Urothelium cell line (cell line): ENCODE results near the gene DPF3.

Experiments used
- DNase-seq: peaks from one replicate; pipeline ENCODE4 v3.0.0; 2011; ENCODE audit warnings: low spot score, mixed read lengths
- FAIRE-seq: peaks from 2 replicates; lab custom pipeline; 2011; peaks lifted over from hg19 to GRCh38; lab: Jason Lieb, UNC

DPF3 gene

DNA sequence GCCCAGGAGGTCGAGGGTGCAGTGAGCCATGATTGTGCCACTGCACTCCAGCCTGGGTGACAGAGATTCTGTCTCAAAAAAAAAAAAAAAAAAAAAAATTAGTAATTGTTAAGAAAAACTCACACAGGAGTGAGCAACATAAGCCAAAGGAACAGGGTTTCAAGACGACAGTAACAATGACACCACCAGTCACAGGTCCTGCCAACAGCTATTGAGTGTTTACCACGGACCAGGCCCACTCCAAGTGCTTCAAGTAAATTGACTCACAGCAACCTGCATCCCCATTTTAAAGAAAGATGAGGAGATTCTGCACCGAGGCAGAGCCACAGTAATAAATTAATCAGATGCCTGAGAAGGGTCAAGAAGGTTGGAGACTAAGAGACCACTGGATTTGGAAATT lies 194.5 kb downstream of the DPF3 start:
- DNase-seq (no peak), FAIRE-seq (no peak)

DNA sequence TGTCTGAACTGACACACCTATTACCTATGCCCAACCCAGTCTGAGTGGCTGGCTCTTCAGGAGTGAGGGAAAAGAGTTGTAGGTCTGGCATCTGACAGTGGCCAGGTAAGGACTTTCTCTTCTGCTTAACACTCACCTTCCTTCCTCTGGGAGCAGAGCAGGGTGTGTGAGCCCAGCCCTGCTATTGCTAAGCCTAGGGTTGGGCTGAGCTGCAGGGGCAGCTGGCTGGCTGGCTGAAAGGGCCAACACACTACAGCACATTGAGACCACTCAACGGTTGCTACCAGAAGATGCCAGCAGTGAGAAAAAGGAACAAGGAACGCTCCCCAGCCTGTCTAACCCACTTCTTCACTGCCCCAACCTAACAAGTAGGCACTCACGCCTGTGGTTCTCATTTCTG lies 201.2 kb downstream of the DPF3 start:
- peak; percentile 94 for FAIRE-seq
- DNase-seq = no peak

DNA sequence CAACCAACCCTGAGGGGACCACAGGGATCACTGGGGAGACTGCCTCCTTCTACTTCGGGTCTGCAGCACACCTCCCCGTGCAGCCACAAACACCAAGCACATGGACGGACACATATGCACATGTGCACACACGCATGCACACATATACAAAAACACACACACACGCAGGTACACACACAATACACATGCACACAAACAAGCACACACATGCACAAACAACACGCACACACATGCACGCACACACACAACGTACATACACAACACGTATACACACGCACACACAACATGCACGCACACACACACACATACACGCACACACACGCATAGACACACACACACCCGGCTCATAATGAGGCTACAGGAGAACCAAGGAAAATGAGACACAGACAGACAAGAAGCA lies 203.6 kb downstream of the DPF3 start:
- peak; percentile 100 for FAIRE-seq
- no peak for DNase-seq

DNA sequence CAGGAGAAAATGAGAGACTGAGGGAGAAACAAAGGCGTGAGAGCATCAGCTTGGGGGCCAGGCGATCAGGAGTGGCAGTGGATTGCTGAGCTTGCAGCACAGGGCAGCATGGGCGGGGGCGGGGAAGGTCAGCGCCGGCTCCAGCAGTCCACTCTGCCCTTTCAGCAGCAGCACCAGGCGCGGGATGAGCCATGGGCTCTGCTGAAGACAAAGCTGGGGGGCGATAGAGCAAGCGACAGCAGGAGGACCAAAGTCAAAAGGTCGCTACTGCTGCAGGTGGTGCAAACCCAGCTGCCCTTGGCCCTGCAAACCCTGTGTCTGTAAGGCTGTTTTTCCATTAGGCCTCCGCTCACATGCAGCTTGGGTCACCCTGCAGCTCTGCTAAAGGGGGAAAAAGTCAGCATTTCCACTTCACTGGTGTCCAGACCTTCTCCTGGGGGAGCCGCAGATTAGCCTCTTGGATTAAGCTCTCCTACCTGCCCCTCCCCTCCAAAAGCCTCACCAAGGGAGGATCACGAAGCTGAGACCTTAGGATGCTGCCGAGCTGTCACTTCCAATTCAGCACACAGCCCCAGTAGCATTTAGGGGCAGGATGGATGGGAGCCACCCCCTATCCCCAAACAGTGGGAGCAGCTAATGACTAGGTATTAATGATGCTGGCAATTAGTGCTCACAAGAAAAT lies 204.8 kb downstream of the DPF3 start:
- FAIRE-seq (no peak), DNase-seq (no peak)

DNA sequence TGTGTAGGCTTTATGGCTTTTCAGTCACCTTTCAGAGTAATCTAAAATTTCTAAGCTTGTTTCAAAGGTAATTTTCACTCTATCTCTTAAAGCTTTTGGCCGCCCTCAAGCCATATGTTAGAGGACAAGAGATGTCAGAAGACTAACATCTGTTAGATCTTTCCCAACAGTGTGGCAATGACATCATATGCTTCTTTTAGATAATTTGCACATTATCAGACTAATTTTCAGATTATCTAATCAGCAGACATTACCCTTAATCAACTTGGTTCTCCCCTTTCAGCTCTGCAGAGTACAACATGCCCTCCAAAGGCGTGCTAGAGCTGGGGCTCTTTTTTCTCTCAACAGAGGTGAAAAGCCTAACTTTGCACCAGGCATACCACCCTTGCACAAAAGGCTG lies 207.1 kb downstream of the DPF3 start:
- DNase-seq (no peak), FAIRE-seq (no peak)

DNA sequence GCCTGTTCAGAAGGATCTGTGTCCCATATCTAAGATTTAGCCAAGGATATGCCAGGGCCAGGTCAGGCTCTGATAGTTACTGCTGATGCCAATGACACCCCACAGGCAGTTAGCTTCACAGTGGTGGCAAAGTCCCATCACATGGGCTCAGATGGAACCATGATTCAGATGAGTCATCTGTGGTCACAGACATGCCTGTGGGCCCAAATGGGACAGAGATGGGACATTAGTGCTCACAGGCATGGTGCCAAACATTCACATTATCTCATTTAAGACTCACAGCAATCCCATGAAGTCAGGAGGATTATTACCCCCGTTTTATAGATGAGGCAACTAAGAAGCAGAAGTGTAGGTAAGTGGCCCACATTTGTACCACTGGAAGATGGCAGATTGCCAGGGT lies 207.8 kb downstream of the DPF3 start:
- FAIRE-seq = peak; percentile 80
- DNase-seq = no peak

DNA sequence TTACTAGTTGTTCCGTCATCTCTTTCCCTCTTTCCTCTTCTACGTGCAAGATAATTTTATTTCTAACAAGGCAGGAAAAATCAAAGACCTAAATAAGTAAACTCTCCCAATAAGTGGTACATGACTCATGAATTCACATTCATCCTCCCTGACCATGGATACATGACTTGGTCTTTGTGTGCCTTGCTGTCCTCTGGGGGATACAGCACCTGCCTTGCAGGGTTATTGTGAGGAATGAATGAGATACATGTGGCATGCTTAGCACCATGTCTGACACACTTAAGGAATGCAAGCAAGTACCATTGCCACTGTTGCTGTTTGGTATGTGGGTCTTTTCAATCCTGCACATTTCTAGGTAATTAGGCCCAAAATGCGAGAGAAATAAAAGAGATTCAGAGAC lies 208.4 kb downstream of the DPF3 start:
- DNase-seq = no peak
- FAIRE-seq = peak; percentile 96

DNA sequence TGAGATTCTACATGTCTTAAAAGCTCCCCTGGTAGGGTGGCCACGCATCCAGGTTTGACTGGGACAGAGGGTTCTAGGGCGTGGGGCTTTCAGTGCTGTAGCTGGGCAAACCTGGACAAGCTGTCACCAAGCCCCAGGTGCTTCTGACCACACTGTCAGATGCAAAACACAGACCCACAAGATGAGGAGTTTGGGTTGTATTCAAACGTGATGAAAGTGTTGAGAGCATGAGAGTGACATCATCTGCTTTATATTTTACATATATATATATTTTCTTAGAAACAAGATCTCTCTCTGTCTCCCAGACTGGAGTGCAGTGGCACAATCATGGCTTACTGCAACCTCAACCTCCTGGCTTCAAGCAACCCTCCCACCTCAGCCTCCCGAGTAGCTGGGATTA lies 210.1 kb downstream of the DPF3 start:
- DNase-seq = no peak
- no peak for FAIRE-seq

DNA sequence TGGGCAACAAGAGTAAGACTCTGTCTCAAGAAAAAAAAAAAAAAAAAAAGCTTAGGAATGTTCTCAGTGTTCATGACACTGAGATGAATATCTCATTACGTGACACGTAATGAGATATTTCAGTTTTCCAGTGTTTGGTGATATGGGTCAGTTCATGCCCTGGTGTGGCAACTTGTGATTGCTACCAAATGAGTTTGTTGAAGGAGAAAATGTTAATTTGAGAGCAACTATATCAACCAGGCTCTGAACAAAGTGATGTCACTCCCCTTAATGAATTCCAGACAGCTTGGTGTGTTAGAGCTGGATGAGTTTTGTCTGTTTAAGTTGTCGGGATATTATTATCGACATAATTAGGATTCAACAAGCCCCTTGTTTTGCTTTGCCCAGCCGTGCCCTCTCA lies 211.7 kb downstream of the DPF3 start:
- peak; percentile 85 for FAIRE-seq
- no peak for DNase-seq

DNA sequence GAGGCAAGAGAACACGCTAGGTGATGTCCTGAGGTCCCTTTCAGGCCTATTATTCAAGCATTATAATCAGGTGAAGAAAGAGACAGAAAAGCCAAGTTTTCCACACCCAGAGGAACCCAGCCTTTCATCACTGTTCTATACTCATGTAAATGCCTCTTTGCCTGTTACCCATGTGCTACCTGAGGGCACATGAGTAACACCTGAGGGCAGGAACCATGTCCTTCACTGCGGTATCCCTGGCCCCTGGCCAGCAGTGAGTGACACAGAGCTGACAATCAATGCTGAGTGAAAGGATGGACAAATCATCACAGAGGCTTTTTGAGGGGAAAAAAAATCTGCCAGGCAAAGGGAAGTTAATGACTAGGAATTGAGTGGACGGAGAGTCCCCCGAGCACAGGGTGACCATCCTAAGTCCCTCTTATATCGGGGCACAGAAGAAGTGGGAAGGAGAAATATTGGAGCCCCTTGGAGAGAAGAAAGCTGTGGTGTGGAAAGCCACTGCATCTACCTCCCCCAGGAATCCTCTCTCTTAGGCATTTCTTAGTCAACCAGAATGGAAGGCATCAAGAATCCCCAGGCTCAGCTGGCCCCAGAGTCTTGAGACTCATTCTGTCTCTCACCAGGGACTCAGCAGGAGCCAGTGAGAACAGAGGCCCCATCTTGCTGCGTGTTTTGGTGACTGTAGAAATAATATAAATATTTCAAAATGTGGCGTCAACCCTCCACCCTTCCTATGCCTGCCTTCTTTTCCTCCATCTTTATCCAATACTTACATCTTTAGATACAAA lies 212.9 kb downstream of the DPF3 start:
- no peak for FAIRE-seq
- DNase-seq = no peak

DNA sequence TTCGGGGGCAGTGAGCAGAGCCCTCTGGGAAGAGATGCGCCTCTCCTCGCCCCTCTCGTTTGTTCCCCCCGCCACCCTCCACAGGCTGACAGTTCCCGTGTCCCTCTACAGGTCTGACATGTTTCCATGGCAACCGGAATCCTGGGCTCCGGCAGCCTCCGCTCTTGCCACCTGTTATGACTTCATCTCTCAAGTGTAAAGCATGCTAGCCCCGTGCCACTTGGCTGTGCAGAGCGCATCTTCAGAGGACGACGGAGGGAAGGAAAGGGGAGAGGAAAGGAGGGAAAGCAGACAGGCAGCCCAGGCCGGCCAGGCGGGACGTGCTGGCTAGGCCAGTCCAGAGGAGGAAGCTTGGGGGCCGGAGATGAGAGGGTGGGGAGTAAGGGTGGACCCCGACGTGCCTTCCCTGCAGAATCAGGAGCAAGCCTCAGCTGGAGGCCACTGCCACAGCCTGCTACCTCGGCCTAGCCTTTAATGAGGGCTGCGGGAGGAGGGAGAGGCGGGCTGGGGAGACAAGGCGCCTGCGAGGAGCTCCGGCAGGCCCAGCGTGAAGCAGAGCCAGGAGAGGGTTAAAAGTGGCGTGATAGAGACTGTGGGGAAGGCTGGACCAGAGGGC lies 214.3 kb downstream of the DPF3 start:
- peak; percentile 79 for FAIRE-seq
- no peak for DNase-seq

DNA sequence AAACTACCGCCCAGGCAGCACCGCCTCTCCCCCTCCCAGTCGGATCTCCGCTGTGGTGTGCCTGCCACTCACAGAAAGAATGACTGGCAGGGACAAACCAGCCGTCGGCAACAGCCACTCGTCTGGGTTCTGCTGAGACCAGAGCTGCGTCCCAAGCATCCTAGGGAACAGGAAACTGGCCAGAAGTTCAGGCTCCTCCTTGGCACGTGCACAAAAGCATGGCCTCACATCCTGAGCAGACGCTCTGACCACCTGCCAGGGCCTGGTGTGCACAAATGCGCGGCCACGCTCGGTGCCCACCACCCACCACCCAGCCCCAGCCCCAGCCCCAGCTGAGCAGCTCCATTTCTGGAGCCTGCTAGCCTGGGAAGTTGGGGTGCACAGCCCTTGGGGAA lies 214.8 kb downstream of the DPF3 start:
- DNase-seq (no peak), FAIRE-seq (no peak)

DNA sequence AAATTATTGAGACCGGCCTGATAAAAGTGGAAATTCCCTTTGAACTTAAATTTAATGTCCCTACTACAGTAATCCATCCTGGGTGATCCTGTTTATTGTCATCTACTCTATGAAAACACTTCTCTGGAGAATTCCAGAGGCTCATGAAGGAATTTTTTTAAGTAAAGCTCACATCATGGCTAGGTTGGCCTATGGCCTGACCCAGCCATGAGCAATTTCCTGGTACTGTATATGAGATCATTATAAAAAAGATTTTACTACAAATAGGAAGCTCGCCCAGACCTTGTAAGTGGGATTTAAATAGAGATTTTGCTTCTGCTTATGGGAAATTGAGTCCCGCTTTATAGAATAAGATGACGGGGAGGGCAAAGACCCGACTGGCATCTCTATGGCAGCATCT lies 215.5 kb downstream of the DPF3 start:
- FAIRE-seq (peak; percentile 50), DNase-seq (no peak)

DNA sequence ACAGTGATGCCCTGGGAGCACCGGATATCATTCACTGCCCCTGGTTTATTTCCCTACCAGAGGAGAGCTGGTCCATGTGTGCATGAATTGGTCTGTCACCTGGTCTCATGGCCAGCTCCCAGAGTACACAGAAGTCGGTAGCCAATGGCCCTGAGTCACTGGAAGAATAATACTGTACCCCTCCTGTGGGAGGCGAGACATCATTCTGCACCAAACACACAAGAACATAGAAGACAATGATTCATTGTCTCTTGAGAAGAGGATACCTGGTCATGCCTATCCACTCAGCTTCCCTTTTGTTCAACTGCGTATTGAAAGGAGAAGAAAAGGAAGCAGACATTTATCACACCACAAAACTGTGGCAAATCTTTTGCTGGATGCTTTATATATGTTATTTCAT lies 216.2 kb downstream of the DPF3 start:
- peak; percentile 54 for DNase-seq
- FAIRE-seq = peak; percentile 84

DNA sequence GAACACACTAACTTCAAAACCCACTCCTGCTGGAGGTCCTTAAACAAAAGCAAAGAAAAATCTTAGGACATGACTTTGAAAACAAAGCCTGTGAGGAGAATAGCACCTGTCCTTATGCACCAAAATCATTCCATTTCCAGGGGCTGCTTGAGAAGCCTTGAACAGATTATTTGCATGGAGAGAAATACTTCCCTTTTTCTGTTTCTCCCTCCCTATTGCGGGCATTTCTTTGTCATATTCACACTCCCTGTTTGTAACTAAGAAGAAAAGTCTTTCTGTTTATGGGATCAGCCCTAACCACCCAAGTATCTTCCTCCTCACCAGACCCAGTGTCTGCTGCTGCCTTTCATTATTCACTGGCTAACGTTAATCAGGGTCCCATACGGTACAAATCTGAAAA lies 218.8 kb downstream of the DPF3 start:
- FAIRE-seq = peak; percentile 79
- DNase-seq = no peak

DNA sequence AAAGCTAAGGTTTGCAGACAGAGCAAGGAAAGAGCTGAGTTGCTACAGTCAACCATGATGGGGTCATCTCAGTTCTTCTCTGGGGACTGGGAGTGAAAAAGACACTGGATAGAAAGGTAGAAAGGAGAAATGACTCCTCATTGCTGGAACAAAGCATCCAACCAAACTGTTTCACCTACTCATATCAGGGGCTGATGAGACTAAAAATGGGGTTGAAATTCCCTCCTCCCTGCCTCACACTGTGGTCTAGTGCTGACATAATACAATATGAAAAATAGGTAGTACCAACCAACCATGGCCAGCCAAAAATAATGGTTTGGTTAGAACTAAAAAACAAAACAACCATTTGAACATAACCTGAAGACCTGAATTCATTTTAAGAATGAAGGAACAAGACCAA lies 220.7 kb downstream of the DPF3 start:
- DNase-seq (no peak), FAIRE-seq (no peak)

DNA sequence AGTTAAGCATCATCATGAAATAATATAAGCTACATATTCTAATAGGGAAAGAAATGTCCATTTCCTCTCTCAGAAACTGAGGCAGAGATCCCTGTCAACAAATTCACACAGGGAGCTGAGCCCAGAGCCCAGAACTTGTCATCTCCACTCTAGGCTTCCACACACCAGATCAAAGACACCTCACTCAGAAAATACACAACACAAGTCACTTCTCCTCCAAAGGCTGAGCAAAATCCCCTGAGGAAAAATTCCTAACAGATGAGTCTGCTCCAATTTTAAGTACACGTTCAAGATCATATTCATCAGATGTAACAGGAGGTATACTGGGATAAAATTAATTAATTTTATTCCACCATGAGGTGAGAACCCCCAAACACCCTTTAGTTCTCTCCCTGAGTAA lies 227.3 kb downstream of the DPF3 start:
- DNase-seq (peak; percentile 56), FAIRE-seq (peak; percentile 88)

DNA sequence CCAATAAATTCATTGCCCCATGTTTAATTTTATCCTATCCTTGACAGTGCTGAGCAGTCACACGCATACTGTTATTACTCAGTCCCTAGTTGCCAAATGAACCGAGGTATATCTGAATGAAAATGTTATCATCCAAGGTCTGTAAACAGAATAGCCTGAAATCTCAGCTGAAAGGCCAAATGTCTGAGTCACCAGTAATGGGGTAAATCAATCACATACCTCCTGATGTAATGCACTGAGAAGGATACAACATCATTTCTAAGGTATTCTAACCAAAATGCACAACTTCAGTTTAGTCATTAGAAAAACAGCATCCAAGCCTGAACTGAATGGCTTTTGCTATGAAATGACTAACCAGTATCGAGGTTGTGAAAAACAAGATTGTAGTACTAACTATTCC lies 228.6 kb downstream of the DPF3 start:
- peak; percentile 81 for DNase-seq
- peak; percentile 91 for FAIRE-seq

DNA sequence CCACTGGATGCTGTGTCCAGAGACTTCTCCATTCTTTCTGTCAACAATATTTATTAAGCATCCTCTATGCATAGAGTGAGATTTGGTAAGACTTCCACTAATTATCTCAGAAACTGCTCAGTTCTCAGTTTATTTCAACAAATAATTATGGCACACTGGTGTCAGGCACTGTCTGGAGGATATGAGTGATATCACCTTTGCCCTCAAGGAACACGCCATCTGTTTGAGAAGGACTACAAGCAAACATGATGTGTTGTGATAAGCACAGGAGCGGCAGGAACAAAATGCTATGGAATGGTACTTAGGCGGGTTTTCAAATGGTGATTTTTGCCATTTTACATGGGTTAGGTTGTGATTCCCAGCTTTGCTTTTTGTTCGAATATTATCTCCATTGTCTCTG lies 229.2 kb downstream of the DPF3 start:
- FAIRE-seq (peak; percentile 95), DNase-seq (no peak)

DNA sequence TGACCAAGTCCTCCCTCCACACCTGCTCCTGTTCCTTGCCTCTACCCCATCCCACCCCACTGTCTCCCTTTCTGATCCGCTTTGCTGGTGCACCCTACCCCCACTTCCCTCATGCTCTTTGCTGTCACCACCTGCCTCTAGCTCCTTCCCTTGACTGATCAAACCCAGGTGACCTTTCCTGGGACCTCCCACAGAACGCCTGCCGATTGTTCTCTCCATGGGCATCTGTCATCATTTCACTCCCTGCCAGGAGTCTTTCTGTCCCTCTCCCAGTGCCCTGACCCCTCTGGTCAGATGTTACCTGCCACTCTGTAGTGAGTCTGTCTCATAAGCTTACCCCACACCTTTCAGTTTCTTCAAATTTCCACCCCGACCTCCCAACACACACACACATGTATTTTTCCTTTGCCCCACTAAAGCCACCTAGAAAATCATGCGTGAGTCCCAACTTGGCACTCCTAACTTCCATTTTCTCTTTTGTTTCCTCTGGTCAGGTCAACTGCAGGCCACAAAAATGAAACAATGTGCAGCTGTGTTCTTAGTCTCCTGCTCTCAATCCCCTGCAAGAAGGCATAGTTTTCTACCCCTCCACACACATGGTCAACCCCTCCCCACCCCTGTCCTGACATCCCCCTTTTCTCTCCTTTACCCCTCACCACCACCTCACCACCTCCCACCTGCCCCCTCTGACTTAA lies 229.8 kb downstream of the DPF3 start:
- peak; percentile 32 for FAIRE-seq
- no peak for DNase-seq

DNA sequence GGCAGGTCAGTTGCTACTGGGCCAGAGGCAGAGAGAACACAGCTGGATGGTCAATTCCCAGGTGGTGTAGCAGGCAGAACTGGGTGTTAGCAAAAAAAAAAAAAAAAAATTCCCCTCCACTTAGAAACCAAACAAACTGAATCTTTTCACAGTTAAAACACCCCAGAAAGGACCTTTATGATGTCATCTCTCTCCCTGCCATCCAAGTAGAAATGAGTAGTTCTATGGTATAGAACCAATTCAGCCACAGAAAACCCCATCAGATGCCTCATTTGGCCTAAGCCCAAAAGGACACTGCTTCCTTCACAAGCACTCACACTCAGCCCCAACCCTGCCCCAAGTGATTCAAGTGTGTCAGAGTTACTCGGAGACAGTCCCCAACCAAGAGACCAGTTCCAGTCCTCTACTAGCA lies 230.8 kb downstream of the DPF3 start:
- FAIRE-seq = no peak
- no peak for DNase-seq

DNA sequence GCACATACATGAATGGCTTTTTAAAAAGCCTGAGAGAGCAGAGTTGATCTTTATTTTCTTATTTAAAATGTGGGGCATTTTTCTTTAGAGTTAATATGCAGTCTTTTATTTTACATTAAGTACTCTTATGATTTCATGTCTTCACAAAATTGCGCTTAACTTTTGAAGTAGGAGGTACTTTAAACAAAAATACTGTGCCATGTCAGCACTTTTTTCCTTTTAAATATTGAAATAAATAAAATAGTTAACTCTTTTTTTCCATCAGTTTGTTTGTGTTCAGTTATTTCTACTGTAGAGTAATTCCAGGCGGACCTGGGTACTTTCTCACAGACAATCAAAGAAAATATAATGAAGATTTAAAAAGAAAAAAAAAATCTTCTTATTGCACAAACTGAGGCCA lies 231.7 kb downstream of the DPF3 start:
- FAIRE-seq = no peak
- no peak for DNase-seq
